ENCODE measurements around the gene NUDCD3.

DNA sequence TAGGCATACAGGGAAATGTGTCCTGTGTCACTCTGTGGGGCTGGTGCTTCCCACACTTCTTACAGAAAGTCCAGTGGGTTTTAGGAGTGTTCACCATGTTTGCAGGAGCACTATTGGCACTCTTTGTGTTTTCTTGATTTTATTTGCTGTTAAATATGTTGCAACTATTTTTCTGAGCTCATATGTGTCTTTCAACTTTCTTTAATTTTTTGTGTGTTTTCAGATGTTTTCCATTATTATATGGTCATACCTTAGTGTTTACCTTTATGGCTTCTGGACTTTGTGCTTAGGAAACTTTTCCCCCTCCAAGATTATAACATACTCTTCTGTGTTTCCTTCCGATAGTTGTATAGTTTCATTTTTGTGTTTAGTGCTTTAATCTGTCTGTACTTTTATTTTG lies 20.8 kb upstream of the NUDCD3 start:
- TF ChIP-seq, protein P1, sequence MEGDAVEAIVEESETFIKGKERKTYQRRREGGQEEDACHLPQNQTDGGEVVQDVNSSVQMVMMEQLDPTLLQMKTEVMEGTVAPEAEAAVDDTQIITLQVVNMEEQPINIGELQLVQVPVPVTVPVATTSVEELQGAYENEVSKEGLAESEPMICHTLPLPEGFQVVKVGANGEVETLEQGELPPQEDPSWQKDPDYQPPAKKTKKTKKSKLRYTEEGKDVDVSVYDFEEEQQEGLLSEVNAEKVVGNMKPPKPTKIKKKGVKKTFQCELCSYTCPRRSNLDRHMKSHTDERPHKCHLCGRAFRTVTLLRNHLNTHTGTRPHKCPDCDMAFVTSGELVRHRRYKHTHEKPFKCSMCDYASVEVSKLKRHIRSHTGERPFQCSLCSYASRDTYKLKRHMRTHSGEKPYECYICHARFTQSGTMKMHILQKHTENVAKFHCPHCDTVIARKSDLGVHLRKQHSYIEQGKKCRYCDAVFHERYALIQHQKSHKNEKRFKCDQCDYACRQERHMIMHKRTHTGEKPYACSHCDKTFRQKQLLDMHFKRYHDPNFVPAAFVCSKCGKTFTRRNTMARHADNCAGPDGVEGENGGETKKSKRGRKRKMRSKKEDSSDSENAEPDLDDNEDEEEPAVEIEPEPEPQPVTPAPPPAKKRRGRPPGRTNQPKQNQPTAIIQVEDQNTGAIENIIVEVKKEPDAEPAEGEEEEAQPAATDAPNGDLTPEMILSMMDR (IDR thresholded peaks at IDR 0.05 in 8 of 11, conservative IDR thresholded peaks at IDR 0.05 in 3 of 11), result no peak
- TF ChIP-seq POLR2AphosphoS5 (IDR thresholded peaks at IDR 0.05) (no peak), POLR2A (IDR thresholded peaks at IDR 0.05) (no peak)
